ENCODE data around the gene MED8. TPM values are rescaled to one million over a fixed set of nuclear protein-coding genes. Genes with fewer than 3 reads are reported as not detected.

Gene MED8
- total RNA-seq, 4 donors from 2014 or later, result 27.6 to 34.1 (median 32.0) TPM

- 84% methylated on average over 7 of the region's 7 CpGs for WGBS
- Histone ChIP-seq H3K4me3 (no peak overlapping the region), H3K9me3 (no peaks in the 10 kb centered on the region), H3K27ac (replicated peaks in 1 of 4) (no peak overlapping the region), H3K4me1 (peaks cover 0 to 12% (median 9%) of the 10 kb centered on the region in 4 donors), H3K27me3 (no peaks in the 10 kb centered on the region), H3K36me3 (no peaks in the 10 kb centered on the region)
- intact Hi-C loops (cut with DNase I), result no loop called here
- DNase-seq (ENCODE audit: extremely low spot score), result no peak
- TF ChIP-seq POLR2AphosphoS5 (IDR thresholded peaks at IDR 0.05) (no peak), POLR2A (IDR thresholded peaks at IDR 0.05; ENCODE audit: low read depth) (no peak), EP300 (IDR thresholded peaks at IDR 0.05) (no peak)
- TF ChIP-seq, protein P1, sequence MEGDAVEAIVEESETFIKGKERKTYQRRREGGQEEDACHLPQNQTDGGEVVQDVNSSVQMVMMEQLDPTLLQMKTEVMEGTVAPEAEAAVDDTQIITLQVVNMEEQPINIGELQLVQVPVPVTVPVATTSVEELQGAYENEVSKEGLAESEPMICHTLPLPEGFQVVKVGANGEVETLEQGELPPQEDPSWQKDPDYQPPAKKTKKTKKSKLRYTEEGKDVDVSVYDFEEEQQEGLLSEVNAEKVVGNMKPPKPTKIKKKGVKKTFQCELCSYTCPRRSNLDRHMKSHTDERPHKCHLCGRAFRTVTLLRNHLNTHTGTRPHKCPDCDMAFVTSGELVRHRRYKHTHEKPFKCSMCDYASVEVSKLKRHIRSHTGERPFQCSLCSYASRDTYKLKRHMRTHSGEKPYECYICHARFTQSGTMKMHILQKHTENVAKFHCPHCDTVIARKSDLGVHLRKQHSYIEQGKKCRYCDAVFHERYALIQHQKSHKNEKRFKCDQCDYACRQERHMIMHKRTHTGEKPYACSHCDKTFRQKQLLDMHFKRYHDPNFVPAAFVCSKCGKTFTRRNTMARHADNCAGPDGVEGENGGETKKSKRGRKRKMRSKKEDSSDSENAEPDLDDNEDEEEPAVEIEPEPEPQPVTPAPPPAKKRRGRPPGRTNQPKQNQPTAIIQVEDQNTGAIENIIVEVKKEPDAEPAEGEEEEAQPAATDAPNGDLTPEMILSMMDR (IDR thresholded peaks at IDR 0.05), result no peak
Measured at GRCh38 chr1:43334453-43335205, 55.0 kb downstream of the MED8 start.

Other genes starting within 250 kb of the MED8 start
- gene EBNA1BP2, start 217.5 kb downstream of the MED8 start, total RNA-seq, result 10 to 100 TPM; 49.8 to 71.7 (median 58.4) TPM
- not detected for gene CFAP57, start 217.5 kb downstream of the MED8 start, total RNA-seq
- gene TMEM125, start 119.8 kb downstream of the MED8 start, total RNA-seq, result under 1 TPM in 2 of 4 donors, not detected in 2; 0.26 to 0.40 TPM
- gene C1orf210, start 104.2 kb downstream of the MED8 start, total RNA-seq, result not detected
- 10 to 100 TPM; 16.2 to 51.1 (median 32.6) TPM for gene TIE1, start 88.8 kb downstream of the MED8 start, total RNA-seq
- gene MPL, start 52.0 kb downstream of the MED8 start, total RNA-seq, result under 1 TPM in 2 of 4 donors, not detected in 2; 0.13 to 0.63 TPM
- gene CDC20, start 30.8 kb downstream of the MED8 start, total RNA-seq, result 1 to 10 TPM in 1 of 4 donors, under 1 TPM in 1, not detected in 2; 0.42 to 1.7 TPM
- gene ELOVL1, start 21.8 kb downstream of the MED8 start, total RNA-seq, result 10 to 100 TPM; 25.7 to 63.2 (median 49.1) TPM
- gene SZT2, start 99 bp upstream of the MED8 start, total RNA-seq, result 10 to 100 TPM; 25.2 to 45.9 (median 31.3) TPM
- 10 to 100 TPM; 36.3 to 60.5 (median 50.6) TPM for gene HYI, start 64.1 kb upstream of the MED8 start, total RNA-seq
- gene PTPRF, start 141.1 kb upstream of the MED8 start, total RNA-seq, result 10 to 100 TPM; 33.8 to 84.2 (median 53.7) TPM